HG02840 (cell line): ENCODE data around the gene ROR1.
"Not testable (repeated sequence)": the region's sequence is repeated elsewhere in the genome, so short reads cannot be mapped to it uniquely, and the experiment has no call there.

Source experiments
- ATAC-seq: cut with Tn5 transposase; IDR thresholded peaks from one replicate; pipeline ENCODE4 v1.9.1; 2021; ENCODE audit warnings: mild to moderate bottlenecking, moderate library complexity, moderate number of reproducible peaks; ENCODE audit not compliant: unreplicated experiment, low FRiP score

ROR1 gene

DNA sequence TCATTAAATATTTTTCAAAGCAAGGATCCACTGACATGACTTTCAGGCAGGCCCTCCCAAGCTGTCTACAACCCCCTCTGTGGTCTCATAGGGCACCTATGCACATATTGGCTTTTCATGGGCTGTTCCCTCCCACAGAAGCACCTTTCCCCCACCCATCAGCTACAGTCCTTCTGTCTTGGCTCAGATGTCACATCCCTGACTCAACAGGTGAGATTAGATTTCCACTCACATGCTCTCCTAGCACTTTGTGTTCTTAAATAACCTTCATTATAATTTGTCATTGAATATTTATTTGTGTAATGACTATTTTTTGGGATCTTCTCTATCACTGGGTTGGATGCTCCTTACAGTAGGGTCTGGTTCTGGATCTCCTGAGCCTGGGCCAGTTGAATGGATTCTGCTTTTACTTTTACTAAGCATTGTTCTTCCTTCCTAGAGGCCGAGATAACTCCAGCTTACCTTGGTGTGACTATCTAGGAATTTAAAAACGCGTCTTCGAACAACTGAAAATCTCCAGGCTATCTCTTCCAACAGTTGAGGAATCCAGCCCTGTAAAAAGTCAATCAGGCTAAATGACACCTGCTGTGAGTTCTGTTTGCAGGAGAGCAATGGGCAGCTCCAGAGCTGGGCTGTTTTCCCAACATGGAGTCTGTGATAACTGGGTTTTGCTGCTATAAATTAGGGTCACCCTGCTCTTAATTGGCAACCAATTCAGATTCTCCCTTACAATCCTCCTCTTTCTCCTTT is 16.2 kb downstream of the ROR1 start:
- no peak for ATAC-seq

DNA sequence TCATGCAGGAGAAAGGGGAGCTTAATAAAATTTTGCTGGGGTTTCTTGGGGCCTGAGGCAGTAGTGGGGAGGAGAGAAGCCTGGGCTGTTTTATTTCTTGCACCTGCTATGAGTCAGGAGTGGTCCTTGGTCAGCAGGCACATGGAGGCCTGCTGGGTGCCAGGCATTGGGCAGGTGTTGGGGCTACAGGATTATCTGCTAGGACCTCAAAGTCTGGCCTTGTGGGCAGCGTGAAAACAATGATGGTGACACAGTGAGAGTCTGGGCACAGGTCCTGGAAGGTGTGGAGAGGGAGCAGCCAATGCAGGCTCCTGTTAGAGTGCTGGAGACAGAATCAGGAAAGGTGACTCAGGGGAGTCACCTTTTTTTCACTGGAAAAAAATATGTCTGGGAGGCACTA is 17.2 kb downstream of the ROR1 start:
- ATAC-seq: no peak

DNA sequence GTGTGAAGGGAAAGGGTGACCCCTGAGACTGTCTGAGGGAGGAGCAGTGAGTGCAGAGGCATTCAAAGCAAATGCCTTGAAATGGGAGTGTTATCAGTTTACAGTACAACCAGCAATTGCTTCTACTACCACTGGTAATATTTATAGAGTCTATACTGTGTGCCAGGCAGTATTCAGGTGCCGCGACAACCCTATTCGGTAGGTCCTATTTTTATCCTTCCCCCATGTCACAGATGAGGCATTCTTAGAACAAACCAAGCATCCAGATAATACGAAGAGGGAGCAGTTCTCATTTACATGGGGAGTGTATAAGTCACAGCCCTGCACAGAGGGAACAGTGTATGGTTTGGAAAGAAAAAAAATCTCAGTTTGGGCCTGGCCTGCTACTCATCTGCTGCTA is 18.3 kb downstream of the ROR1 start:
- ATAC-seq: no peak

DNA sequence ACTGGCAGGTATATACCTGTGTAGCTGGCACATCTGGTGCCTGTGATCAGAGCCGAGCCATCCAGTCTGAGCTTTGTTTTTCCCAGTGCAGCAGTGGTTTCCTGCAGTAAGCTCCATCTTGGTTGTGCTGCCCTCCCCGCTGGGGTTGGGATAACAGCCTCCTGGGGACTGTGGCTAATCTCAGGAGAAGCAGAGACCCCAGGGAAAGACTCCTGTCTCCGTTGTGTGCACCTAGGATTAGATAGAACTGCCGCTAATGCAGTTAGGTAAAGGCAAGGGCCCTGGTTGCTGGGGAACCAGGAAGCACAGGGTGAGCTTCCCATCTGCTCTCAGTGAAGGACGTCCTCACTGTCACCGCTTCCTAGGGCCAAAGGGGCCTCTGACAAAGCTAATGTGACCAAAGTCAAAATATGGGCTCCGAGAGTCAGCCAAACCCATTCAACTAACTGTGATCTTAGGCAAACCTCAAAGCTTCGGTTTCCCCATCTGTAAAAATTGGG is 20.0 kb downstream of the ROR1 start:
- ATAC-seq: no peak

DNA sequence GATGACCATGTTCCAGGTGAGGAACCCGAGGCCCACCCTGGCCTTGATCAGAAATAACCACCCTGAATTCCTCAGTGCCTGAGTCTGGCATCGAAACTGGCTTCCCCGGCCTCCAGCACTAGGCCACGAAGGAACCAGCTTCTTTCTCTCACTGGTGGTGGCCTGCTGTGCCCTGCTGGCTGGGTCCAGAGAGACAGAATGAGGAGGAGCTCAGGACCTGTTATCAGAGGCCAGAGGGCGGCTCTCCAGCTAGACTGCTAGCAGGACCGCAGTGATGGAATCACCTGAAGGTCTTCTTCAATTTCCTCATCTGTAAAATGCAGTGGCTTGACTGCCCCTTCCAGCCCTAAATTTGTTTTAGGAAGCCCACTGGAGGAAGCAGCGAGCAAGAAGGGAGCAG is 20.5 kb downstream of the ROR1 start:
- no peak for ATAC-seq

DNA sequence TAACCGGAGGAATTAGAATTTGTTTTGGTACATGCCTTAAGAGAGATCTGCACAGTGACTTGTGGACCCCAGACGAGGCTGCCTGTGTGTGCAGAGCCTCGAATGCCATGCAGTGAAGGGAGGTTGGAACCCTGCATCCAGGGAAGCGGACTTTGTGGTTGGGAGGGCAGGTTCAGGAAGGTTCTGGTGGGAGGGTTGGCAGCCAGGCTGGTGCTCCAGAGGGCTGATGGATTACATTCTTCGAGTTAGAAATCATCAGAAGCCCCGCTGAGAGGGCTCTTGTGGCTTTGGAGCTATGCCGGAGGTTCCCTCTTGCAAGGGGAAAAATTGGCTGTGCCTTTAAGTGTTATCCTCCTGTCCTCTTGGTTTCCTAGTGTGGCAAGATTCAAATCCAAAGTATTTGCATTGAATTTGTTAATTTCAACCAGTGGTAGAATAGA is 21.1 kb downstream of the ROR1 start:
- ATAC-seq: no peak

DNA sequence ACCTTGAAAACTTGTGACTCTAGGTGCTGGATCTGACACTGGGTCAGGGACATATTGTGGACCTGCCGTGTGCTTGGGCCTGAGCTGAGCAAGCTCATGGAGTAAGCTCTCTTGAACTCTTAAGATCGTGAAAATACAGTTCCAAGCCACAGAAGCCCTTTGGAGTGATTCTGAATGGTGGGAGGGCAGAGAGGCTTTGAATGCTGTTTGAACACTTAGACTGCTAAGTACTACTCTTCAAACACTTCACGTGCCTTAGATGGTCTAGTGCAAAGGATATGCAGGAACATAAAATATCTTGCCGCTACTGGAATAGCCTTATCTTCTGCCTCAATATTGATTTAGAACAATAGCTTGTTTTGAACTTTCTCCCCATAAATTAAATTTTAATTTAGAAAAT is 21.6 kb downstream of the ROR1 start:
- ATAC-seq: no peak

DNA sequence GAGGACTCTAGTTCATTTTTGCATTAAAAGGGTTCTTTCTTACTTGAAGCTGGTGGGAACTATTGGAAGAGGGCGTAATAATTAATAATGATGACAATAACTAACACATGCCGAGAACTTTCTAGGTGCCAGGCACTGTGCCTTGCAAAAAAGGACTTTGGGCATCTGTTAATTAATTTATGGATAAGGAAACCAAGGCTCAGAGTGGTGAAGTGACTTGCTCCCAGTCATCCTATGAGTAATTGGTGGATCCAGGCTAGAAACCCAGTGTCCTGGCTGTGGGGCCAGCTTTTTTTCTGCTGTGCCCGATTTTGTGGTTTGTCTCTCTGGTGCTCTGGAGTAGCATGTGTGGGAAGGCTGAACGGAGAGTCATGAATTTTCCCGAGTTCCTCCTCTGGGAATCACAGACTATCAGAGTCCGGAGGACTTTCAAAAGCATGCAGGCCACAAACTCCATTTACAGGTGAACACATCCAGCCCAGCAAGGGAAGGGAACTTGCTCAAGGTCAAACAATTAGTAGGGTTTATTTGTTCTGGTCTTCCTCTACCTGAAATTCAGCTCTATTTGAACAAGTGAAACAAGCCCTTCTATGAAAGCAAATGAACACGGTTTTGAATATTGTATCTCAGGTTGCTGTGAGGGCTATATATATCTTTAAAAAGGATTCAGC is 23.4 kb downstream of the ROR1 start:
- no peak for ATAC-seq

DNA sequence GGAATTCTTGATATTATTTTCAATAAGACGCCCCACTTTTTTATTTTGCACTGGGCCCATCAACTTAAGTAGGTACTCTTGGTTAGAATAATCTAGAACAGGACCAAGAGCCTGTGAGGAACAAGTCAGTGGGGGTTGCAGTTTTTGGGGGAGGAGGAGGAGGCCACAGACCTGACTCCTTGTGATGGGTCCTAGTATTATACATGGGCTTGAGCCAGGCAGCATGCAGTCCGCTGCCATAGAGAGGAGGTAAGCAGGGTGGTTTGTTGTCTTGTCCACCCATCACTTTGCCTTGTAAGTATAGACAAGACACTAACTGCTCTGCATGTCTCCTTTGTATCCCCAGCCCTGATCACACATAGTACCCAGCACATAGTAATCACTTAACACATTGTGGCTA is 24.5 kb downstream of the ROR1 start:
- ATAC-seq: no peak

DNA sequence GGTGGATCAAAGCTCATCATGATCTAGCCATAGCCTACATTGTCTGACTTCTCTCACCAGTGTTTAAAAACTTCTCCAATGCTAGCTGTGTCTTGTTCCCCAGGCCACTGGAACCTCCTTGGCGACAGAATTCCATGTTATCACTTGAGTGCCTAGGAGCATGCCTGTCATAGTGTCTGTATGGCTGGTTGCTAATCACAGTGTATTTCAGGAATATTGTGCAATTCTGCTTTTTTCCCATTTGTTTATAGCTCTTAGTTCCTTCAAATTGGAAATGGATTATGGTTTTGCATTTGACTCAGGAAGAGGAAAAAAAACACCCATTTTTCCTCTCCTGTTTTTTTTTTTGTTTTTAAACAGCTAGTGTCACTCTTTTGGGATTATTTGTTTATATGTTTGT is 25.5 kb downstream of the ROR1 start:
- no peak for ATAC-seq

DNA sequence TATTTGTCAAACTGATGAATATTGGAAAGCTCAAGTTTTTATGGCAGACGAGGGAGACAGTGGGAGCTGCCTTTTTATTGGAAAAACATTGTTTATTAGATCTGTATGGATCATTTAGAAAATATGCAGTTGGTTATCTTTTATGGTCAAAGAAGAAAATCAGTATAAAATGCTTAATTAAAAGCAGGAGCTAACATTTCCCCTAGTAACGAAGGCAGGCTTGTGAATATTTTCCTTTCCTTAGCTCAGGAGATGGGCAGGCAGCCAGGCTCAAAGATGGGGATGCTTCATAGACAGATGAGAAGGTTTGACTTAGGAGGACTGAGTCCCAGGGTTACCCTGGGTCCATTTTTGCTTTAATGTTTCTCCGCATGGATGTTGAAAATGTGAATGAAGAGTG is 26.0 kb downstream of the ROR1 start:
- no peak for ATAC-seq

DNA sequence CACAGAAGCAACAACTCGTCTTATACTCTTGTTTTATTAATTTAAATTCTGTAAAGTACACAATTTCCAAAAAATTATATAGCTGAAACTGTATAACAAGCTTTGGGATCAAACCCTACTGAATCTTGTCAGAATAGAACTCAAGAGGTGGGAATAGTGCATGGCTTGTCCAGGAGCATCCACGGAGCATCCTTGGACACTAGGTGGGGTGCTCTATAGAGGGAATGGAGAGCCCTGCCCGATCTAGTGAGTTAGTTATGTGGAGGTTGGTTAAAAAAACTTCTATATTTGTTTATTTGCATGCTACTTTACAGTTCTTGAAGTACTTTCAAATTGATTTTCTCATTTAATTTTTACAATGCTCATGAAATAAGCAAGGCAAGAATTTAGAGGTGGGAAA is 28.3 kb downstream of the ROR1 start:
- no peak for ATAC-seq

DNA sequence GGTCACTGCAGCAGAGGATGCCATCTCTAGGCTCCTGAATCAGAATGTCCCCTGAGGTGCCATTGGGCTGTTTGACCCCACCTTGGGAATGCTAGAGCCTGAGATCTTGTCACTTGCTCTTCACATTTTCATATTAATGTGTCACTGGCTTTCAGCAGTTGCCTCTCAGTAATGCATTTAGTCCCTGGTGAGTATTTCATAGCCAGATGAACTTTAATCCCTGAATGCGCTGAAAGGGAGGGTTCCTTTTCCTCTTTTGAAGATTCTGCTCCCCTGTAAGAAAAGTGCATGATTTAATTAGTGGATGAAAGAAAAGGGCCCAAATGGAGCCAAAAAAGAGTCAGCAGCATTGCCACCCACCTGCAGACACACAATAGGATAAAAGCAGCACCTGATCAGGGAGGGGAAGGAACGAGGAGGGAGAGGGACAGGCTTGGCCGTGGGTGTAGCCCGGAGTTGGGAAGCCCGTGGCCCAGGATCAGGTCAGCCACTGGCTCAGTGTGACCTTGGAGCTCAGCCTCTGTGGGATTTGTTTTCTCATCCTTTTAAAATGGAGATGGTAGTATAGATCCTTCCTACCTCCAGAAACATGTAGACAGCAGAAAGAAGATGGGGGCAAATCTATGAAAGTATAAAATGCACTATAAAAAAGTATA is 31.1 kb downstream of the ROR1 start:
- no peak for ATAC-seq

DNA sequence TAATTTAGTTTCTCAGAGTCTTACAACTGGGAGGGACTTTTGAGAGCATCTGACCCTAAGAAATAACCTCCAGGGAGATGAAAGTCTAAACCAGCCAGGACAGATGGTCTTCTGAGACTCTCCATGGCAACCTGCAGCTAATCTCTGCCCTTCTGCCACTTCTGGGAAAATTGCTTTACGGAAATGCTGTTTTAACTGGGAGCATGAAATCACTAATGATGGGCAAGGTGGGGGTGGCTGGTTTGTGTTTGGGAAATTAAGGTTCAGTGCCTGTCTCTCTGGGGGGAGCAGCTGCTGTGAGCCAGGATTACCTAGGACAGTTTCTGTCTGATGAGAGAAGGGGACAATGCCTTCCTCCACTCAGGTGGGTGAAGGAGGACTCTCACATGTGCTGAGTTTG is 33.2 kb downstream of the ROR1 start:
- no peak for ATAC-seq

DNA sequence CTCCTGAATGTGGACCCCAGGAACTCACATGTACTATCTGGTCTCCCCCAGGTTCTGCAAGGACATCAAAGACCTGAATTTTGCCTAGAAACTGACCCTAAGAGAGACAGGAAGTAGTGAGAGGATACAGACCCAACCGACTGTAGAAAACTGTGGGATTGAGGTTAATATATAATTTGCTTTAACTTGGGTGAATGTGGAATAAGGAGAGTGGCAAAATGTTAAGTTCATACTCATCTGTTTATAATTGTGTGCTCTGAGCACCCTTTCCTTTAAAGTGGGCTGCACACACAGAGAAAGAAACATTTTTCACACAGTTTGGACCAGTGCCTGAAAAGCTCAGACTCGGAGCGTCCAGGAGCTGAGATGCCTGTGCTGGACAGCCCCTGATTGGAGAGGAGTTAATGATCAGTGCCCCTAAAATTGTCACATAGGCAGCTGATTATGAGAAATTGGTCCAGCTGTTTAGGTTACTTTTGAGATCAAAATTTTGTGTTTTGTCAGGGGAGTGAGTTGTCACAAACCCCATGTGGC is 37.2 kb downstream of the ROR1 start:
- no peak for ATAC-seq

DNA sequence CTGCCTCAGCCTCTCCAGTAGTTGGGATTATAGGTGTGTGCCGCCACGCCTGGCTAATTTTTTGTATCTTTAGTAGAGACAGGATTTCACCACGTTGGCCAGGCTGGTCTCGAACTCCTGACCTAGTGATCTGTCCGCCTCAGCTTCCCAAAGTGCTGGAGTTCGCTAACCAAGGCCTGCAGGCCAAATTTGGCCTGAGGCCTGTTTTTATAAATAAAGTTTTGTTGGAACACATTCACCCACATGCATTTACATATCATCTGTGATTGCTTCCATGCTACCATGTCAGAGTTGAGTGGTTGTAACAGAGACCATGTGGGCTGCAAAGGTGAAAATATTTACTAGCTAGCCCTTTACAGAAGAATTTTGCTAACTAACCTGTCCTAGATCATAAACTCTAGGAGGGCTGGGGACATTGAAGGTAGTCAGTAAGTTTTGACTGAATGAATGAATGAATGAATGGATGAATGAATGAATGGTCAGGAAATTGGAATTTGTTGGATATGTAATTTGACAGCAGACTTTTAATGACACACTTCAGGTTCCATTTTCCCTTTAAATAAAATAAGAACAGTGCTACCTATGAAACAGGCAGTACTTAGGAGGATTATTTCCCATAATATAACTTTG is 38.4 kb downstream of the ROR1 start:
- no peak for ATAC-seq

DNA sequence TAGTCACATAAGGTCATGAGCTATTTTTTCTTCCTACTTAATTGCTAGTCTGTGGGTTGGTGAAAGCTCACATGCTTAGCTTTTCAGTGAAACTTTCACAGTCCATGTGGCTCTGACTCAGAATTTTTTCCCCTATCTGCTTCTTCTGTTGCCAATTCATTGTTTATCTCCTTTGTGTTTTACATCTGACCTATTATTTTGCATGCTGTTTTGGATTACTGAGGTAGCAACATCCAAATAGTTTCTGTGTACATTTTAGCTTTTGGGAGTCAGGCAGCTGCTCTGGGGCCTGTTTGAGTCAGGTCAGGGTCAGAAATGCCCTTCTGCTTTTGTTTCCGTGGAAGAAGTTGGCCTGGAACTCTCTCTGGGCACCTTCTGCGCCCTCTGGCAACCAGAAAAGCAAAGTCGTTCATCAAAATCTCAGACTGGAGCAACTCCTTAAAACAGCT is 40.0 kb downstream of the ROR1 start:
- ATAC-seq: no peak

DNA sequence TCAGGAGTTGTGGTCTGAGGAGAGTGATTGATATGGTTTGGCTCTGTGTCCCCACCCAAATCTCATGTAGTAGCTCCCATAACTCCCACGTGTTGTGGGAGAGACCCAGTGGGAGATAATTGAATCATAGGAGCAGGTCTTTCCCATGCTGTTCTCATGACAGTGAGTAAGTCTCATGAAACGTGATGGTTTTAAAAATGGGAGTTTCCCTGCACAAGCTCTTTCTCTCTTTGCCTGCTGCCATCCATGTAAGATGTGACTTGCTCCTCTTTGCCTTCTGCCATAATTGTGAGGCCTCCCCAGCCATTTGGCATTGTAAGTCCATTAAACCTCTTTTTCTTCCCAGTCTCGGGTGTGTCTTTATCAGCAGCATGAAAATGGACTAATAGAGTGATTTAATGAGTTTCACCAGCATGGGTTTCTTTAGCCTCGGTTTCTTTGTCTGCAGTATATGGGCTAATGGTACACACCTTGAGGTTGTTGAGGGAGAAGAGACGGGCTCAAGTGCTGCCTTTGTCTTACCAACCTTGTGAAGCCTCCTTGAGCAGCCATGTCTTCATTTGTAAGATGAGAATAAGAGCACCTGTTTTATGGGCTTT is 42.5 kb downstream of the ROR1 start:
- not testable (repeated sequence) for ATAC-seq

DNA sequence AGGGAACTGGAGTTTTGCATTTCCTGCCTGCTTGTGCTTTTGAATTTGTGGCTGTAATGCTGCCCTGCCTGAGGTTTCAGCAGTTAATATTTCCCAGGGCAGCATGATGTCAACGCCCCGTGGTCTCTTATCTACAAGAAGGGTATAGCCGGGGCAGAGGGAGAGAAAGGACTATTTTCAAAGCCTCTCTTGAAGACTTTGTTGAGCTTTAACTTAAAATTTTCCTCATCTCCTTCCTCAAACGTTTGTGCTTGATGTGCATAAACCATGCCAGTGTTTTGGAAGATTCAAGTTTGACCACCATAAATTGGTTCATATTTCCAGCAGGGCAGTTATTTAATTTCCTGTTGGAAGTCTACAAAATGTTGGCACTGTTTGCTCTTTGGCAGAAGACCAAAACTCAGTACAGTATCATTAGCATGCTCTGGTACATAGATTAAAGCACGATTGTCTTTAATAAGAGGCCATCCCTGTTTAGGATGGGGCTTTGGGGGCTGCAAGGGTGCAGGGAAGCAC is 43.4 kb downstream of the ROR1 start:
- no peak for ATAC-seq

DNA sequence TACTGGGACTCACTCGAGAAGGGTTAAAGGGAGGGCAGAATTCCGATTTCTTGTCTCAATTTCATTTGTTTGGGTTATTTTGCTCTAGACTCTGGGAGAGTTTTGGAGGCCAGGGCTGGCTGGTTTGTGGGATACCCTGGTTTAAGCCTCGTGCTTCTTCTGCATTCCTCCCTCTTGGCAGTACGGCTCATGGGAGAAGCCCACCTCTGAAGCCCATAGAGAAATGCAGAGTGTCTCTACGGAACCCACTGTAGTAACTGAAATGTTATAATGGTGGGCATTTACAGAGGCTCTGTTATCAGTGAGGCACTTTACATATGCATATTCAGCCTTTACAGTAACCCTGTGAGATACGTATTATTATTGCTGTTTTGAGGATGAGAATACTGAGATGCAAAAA is 43.9 kb downstream of the ROR1 start:
- no peak for ATAC-seq
